ENCODE results near the gene TP53AIP1.

The TP53AIP1 gene

GRCh38 chr11:128888034-128888985 is 54.4 kb downstream of the TP53AIP1 start:
- DNase-seq, result peak; percentile 51

GRCh38 chr11:128886406-128887124 is 56.1 kb downstream of the TP53AIP1 start:
- peak; percentile 70 for DNase-seq
